GM18951 (cell line): ENCODE data around the gene PTCD2.

Experiments
- POLR2A ChIP-seq: IDR thresholded peaks from 4 replicates; pipeline ENCODE4 v1.6.1; 2011; ENCODE audit warnings: mild to moderate bottlenecking; ENCODE audit not compliant: insufficient read length, insufficient read depth; ENCODE audit errors: extremely low read depth
- in situ Hi-C: fragments of 300-500 bp; cut with MboI; formaldehyde crosslinking; loops from one replicate; pipeline ENCODE4 v1.12.0; 2022; ENCODE audit warnings: low sequenced_read_pairs, mixed read lengths, inconsistent platforms; ENCODE audit not compliant: unreplicated experiment

Gene PTCD2, protein sequence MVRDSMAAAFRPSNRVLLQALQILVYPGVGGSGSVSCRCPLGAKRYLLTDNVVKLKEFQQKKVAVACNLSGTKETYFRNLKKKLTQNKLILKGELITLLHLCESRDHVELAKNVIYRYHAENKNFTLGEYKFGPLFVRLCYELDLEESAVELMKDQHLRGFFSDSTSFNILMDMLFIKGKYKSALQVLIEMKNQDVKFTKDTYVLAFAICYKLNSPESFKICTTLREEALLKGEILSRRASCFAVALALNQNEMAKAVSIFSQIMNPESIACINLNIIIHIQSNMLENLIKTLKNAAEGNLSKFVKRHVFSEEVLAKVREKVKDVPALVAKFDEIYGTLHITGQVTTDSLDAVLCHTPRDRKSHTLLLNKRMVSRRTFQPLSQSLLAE

DNA sequence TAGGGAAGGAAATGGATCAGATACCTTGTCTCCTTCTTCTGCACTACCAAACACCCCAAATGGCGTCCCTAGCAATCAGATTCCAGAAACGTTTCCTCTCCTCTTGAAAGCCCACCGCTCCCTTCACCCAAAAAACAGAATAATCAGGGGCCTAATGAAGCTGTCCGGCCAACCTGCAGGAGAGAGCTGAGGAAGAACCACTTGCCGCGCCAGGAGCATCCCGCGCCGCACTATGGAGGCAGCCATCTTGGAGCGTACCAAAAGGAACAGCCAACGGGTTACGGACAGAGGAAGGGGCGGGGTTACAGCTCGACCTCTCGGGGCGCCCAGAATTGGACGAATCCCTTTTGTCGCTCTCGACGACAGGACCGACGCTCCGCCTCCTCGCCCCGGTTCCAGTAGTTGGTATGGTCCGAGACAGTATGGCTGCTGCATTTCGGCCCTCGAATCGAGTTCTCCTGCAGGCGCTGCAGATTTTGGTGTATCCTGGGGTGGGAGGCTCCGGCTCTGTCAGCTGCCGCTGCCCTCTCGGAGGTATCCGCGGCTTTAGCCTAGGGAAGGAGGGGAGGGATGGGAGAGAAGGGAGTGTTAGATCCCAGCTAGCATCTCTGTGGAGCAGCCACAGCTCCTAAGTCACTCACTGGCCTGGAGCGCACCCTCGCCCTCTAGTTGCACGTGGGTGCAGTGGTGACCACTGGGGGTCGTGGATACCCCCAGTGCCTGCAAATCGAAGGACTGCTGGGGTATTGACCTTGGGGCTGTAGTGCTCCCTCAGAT, at the start of gene PTCD2, which contains the start of gene MRPS27:
Gene PTCD2, plus strand, starts transcription at position 398 of the 777 bp plus-strand sequence. Its CDS starts 10 bp downstream, at position 408.
Gene MRPS27, minus strand, starts transcription at position 265 of the 777 bp plus-strand sequence. Its CDS starts 19 bp downstream, at position 246.
- TF ChIP-seq POLR2A: peak; percentile 93
- in situ Hi-C loops: loop anchor here (25.0 kb wide), 1 partner anchor 533 kb away; no protein-coding TSS in a partner anchor

DNA sequence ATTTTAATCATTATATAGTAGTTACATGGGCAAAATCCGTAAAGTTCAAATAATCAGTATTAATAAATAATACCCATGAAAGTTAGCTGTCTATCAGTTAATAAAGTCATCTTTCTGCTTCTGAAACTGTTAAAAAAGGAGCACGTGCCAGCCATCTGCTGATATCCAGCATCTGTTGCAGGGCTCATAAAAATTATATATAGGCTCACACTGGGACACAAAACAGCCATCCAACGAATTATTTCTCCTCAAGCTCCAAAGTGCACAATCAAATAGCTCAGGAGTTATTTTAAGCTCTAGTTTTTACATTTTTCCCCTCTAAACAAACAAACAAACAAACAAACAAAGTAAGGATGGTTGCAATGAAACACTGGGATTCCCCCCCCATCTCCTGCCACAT, 48.5 kb upstream of the PTCD2 start:
- in situ Hi-C loops: no loop called here
- TF ChIP-seq POLR2A: no peak

DNA sequence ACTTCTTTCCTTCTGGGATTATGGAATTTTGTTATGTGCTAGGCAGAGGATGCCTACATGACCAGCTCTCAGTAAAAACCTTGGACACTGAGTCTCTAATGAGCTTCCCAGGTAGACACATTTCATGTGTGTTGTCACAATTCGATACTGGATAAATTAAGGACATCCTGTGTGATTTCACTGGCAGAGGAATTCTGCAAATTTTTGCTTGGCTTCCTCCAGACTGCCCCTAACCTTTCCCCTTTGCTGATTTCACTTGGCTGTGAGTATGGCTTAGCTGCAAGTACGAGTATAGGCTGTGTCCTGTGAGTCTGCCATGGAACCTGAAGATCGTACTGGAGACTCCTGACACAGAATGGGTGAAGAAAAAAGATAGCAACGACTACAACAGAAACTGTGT, 47.8 kb upstream of the PTCD2 start:
- in situ Hi-C loops: no loop called here
- no peak for TF ChIP-seq POLR2A

GRCh38 chr5:72273547-72273946, 46.6 kb upstream of the PTCD2 start:
- in situ Hi-C loops: no loop called here
- no peak for TF ChIP-seq POLR2A

- in situ Hi-C loops: no loop called here
Measured at GRCh38 chr5:72276219-72276752, 43.9 kb upstream of the PTCD2 start.

DNA sequence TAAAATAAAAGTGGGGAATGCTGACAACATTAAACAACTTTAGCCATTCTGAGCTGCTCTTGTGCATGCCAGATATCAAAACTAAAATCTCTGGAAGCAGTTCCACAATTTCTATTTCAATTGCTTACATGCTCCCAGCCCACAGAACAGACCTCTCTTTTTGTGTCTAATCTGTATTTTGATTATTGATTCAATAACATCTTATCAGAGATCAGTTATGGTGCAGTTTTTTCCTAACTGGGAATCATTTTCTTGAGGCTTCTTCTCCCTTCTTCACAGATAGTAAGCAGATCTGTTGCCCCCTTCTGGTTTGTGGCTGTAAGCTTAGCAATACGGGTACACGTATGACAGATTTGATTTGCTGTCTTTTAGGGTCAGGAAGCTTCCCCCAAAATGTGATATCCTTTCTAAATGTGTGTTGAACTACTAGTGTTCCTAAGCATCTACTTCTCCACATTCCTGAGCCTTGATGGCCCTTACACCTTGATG, 39.5 kb upstream of the PTCD2 start:
- TF ChIP-seq POLR2A: no peak
- in situ Hi-C loops: no loop called here

More at GRCh38 chr5:72276219-72276752, 43.9 kb upstream of the PTCD2 start:
- no peak for TF ChIP-seq POLR2A

DNA sequence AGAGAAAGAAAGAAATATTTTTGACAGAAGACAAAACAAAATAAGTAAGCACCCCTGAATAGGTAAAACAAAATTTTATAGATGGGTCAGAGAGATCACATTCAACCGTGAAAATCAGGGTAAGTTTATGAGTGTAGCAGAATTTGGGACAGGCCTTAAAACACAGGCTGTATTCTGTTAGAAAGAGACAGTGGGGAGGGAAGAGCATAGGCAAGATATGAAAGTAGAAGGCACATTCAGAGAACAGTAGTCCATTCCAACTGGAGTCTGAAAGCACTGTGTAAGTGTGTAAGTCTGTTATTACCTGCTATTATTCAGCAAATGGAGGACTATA, 38.8 kb upstream of the PTCD2 start:
- no peak for TF ChIP-seq POLR2A
- in situ Hi-C loops: no loop called here

DNA sequence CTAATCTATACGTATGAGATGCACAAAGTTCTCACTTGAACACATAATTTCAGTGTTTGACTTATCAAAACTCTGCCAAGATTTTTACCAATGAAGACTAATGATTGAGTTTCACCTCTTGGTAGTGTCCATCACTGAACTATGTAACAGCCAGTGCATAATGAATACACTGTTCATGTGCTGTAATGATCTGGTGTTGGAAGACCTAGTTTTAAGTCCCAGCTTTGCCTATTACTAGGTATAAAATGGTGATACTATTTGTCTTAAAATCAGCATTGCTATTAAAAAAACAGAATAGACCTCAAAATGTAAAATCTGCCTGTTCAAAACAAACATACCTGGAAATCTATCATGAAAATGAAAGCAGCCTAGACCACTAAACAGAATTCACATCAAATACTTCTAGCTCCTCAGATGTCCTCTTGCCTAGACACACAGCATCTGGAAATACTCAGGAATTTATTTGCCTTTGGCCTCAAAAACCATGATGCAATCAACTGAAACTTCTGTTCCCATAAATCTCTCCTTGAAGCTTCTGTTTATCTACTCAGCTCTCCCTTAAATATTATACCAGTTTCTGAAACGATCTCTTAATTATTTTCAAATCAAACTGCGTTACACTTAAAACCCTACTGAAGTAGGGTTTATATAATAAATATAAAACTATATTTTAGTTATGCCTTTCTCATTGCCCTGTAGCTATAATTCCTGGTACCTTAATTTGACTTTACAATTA, 38.2 kb upstream of the PTCD2 start:
- in situ Hi-C loops: no loop called here
- no peak for TF ChIP-seq POLR2A

- no peak for TF ChIP-seq POLR2A
Measured at GRCh38 chr5:72282878-72283277, 37.3 kb upstream of the PTCD2 start.

GRCh38 chr5:72283358-72283757, 36.8 kb upstream of the PTCD2 start:
- in situ Hi-C loops: no loop called here
- TF ChIP-seq POLR2A: no peak

More at GRCh38 chr5:72282878-72283277, 37.3 kb upstream of the PTCD2 start:
- in situ Hi-C loops: no loop called here

GRCh38 chr5:72284559-72285423, 35.4 kb upstream of the PTCD2 start:
- in situ Hi-C loops: no loop called here
- TF ChIP-seq POLR2A: no peak

DNA sequence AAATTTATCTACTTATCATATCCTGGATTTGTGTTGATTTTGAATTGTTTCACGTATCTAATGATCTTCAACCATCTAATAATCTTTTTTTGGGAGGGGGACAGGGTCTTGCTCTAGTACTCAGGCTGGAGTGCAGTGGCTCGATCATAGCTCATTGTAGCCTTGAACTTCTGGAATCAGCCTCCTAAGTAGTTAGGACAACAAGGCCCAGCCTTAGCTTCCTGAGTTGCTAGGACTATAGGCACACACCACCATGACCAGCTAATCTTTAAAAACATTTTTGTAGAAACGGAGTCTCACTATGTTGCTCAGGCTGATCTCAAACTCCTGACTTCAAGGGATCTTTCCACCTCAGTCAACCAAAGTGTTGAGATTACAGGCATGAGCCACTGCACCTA, 34.8 kb upstream of the PTCD2 start:
- in situ Hi-C loops: no loop called here
- no peak for TF ChIP-seq POLR2A
